ENCODE results near the gene MRPS18A.

The MRPS18A gene

GRCh38 chr6:43728586-43728985, 41.0 kb upstream of the MRPS18A start:
- no peak overlapping the region for H4K8ac ChIP-seq (ENCODE audit: low read depth, low read length)
- no CpG with 5 or more reads among the region's 2 CpGs for WGBS (ENCODE audit: extremely low coverage, insufficient coverage, insufficient read length)
- no peak overlapping the region for H2BK5ac ChIP-seq (ENCODE audit: low read depth, low read length, poor library complexity)

GRCh38 chr6:43727634-43728033, 40.0 kb upstream of the MRPS18A start:
- H2BK12ac ChIP-seq (ENCODE audit: low read length), result no peak overlapping the region
- H3K79me2 ChIP-seq (ENCODE audit: control insufficient read depth, insufficient read depth, low read length, poor library complexity), result no peaks in the 10 kb centered on the region
- H2AK5ac ChIP-seq (ENCODE audit: low read length), result no peak overlapping the region
- no peak overlapping the region for H2BK5ac ChIP-seq (ENCODE audit: low read depth, low read length, poor library complexity)
- no peak overlapping the region for H4K91ac ChIP-seq (ENCODE audit: low read depth, low read length)
- H4K12ac ChIP-seq (ENCODE audit: low read depth, low read length), result no peak overlapping the region
- no peak overlapping the region for H3K4me2 ChIP-seq (ENCODE audit: low read length)
- no peak overlapping the region for H2AFZ ChIP-seq (ENCODE audit: insufficient read depth, low read length, poor library complexity)
- no peaks in the 10 kb centered on the region for H3K79me1 ChIP-seq (ENCODE audit: low read length)
- H3K23ac ChIP-seq (ENCODE audit: low read length), result no peak overlapping the region
- no peak overlapping the region for H2BK120ac ChIP-seq (ENCODE audit: insufficient read depth, low read length, poor library complexity)
- no CpG with 5 or more reads among the region's 3 CpGs for WGBS (ENCODE audit: extremely low coverage, insufficient coverage, insufficient read length)
- no peaks in the 10 kb centered on the region for H3K36me3 ChIP-seq (ENCODE audit: control insufficient read depth in 1 of 2, insufficient read depth in 2 of 2, low read length in 2 of 2)
- H3K27ac ChIP-seq (ENCODE audit: low read depth, low read length), result no peak overlapping the region
- H3K4ac ChIP-seq (ENCODE audit: low read depth, low read length), result no peak overlapping the region
- H3K4me1 ChIP-seq (ENCODE audit: control insufficient read depth in 1 of 2, insufficient read depth in 2 of 2, low read length in 2 of 2), result no peaks in the 10 kb centered on the region
- no peak overlapping the region for H3K4me3 ChIP-seq (ENCODE audit: low read depth, low read length)
- H4K8ac ChIP-seq (ENCODE audit: low read depth, low read length), result no peak overlapping the region
- no peak for DNase-seq
- no peaks in the 10 kb centered on the region for H3K9me3 ChIP-seq (ENCODE audit: insufficient read depth, low read depth, low read length)
- H3K27me3 ChIP-seq (ENCODE audit: insufficient read depth, low read length), result no peaks in the 10 kb centered on the region
- no peak overlapping the region for H3K9ac ChIP-seq (ENCODE audit: low read length)
- H3K18ac ChIP-seq (ENCODE audit: low read length), result no peak overlapping the region
- H3K14ac ChIP-seq (ENCODE audit: low read length), result no peak overlapping the region

More at GRCh38 chr6:43728586-43728985, 41.0 kb upstream of the MRPS18A start:
- Histone ChIP-seq H3K79me1 (ENCODE audit: low read length) (no peaks in the 10 kb centered on the region), H3K4me3 (ENCODE audit: low read depth, low read length) (no peak overlapping the region), H2AFZ (ENCODE audit: insufficient read depth, low read length, poor library complexity) (no peak overlapping the region), H3K4me2 (ENCODE audit: low read length) (no peak overlapping the region), H3K36me3 (ENCODE audit: control insufficient read depth in 1 of 2, insufficient read depth in 2 of 2, low read length in 2 of 2) (no peaks in the 10 kb centered on the region), H3K9me3 (ENCODE audit: insufficient read depth, low read depth, low read length) (no peaks in the 10 kb centered on the region), H3K27ac (ENCODE audit: low read depth, low read length) (no peak overlapping the region), H3K14ac (ENCODE audit: low read length) (no peak overlapping the region), H3K27me3 (ENCODE audit: insufficient read depth, low read length) (no peaks in the 10 kb centered on the region), H2BK120ac (ENCODE audit: insufficient read depth, low read length, poor library complexity) (no peak overlapping the region), H2AK5ac (ENCODE audit: low read length) (no peak overlapping the region), H2BK12ac (ENCODE audit: low read length) (no peak overlapping the region), H3K9ac (ENCODE audit: low read length) (no peak overlapping the region), H4K12ac (ENCODE audit: low read depth, low read length) (no peak overlapping the region), H3K79me2 (ENCODE audit: control insufficient read depth, insufficient read depth, low read length, poor library complexity) (no peaks in the 10 kb centered on the region), H4K91ac (ENCODE audit: low read depth, low read length) (no peak overlapping the region), H3K4ac (ENCODE audit: low read depth, low read length) (no peak overlapping the region), H3K23ac (ENCODE audit: low read length) (no peak overlapping the region), H3K4me1 (ENCODE audit: control insufficient read depth in 1 of 2, insufficient read depth in 2 of 2, low read length in 2 of 2) (no peaks in the 10 kb centered on the region), H3K18ac (ENCODE audit: low read length) (no peak overlapping the region)
- DNase-seq, result no peak

GRCh38 chr6:43725643-43726580, 38.3 kb upstream of the MRPS18A start:
- Histone ChIP-seq H2AFZ (ENCODE audit: insufficient read depth, low read length, poor library complexity) (no peak overlapping the region), H3K79me1 (ENCODE audit: low read length) (no peaks in the 10 kb centered on the region), H3K27me3 (ENCODE audit: insufficient read depth, low read length) (no peaks in the 10 kb centered on the region)

GRCh38 chr6:43724914-43725642, 37.5 kb upstream of the MRPS18A start:
- H3K4ac ChIP-seq (ENCODE audit: low read depth, low read length), result no peak overlapping the region
- no peak overlapping the region for H4K91ac ChIP-seq (ENCODE audit: low read depth, low read length)
- no peak overlapping the region for H4K12ac ChIP-seq (ENCODE audit: low read depth, low read length)
- H3K36me3 ChIP-seq (ENCODE audit: control insufficient read depth in 1 of 2, insufficient read depth in 2 of 2, low read length in 2 of 2), result no peaks in the 10 kb centered on the region
- H3K4me2 ChIP-seq (ENCODE audit: low read length), result no peak overlapping the region
- H3K79me1 ChIP-seq (ENCODE audit: low read length), result no peaks in the 10 kb centered on the region
- no peak overlapping the region for H3K14ac ChIP-seq (ENCODE audit: low read length)
- H2BK5ac ChIP-seq (ENCODE audit: low read depth, low read length, poor library complexity), result no peak overlapping the region
- H3K79me2 ChIP-seq (ENCODE audit: control insufficient read depth, insufficient read depth, low read length, poor library complexity), result no peaks in the 10 kb centered on the region
- no CpG with 5 or more reads among the region's 17 CpGs for WGBS (ENCODE audit: extremely low coverage, insufficient coverage, insufficient read length)
- DNase-seq, result peak; percentile 27 to 44
- no peak overlapping the region for H2BK120ac ChIP-seq (ENCODE audit: insufficient read depth, low read length, poor library complexity)
- H3K4me3 ChIP-seq (ENCODE audit: low read depth, low read length), result no peak overlapping the region
- H2AK5ac ChIP-seq (ENCODE audit: low read length), result no peak overlapping the region
- H3K23ac ChIP-seq (ENCODE audit: low read length), result no peak overlapping the region
- no peaks in the 10 kb centered on the region for H3K9me3 ChIP-seq (ENCODE audit: insufficient read depth, low read depth, low read length)
- H3K4me1 ChIP-seq (ENCODE audit: control insufficient read depth in 1 of 2, insufficient read depth in 2 of 2, low read length in 2 of 2), result no peaks in the 10 kb centered on the region
- no peak overlapping the region for H2BK12ac ChIP-seq (ENCODE audit: low read length)
- H3K18ac ChIP-seq (ENCODE audit: low read length), result no peak overlapping the region
- no peaks in the 10 kb centered on the region for H3K27me3 ChIP-seq (ENCODE audit: insufficient read depth, low read length)
- H3K27ac ChIP-seq (ENCODE audit: low read depth, low read length), result no peak overlapping the region
- no peak overlapping the region for H3K9ac ChIP-seq (ENCODE audit: low read length)
- no peak overlapping the region for H2AFZ ChIP-seq (ENCODE audit: insufficient read depth, low read length, poor library complexity)
- H4K8ac ChIP-seq (ENCODE audit: low read depth, low read length), result no peak overlapping the region

More at GRCh38 chr6:43725643-43726580, 38.3 kb upstream of the MRPS18A start:
- no peak overlapping the region for H4K8ac ChIP-seq (ENCODE audit: low read depth, low read length)
- H3K14ac ChIP-seq (ENCODE audit: low read length), result no peak overlapping the region
- no peak overlapping the region for H3K4ac ChIP-seq (ENCODE audit: low read depth, low read length)
- no peak overlapping the region for H3K27ac ChIP-seq (ENCODE audit: low read depth, low read length)
- no peaks in the 10 kb centered on the region for H3K4me1 ChIP-seq (ENCODE audit: control insufficient read depth in 1 of 2, insufficient read depth in 2 of 2, low read length in 2 of 2)
- DNase-seq, result no peak
- no peak overlapping the region for H3K4me2 ChIP-seq (ENCODE audit: low read length)
- no peak overlapping the region for H3K23ac ChIP-seq (ENCODE audit: low read length)
- H3K79me2 ChIP-seq (ENCODE audit: control insufficient read depth, insufficient read depth, low read length, poor library complexity), result no peaks in the 10 kb centered on the region
- H3K4me3 ChIP-seq (ENCODE audit: low read depth, low read length), result no peak overlapping the region
- no peaks in the 10 kb centered on the region for H3K36me3 ChIP-seq (ENCODE audit: control insufficient read depth in 1 of 2, insufficient read depth in 2 of 2, low read length in 2 of 2)
- no CpG with 5 or more reads among the region's 7 CpGs for WGBS (ENCODE audit: extremely low coverage, insufficient coverage, insufficient read length)
- no peaks in the 10 kb centered on the region for H3K9me3 ChIP-seq (ENCODE audit: insufficient read depth, low read depth, low read length)
- no peak overlapping the region for H4K12ac ChIP-seq (ENCODE audit: low read depth, low read length)
- no peak overlapping the region for H3K9ac ChIP-seq (ENCODE audit: low read length)
- H2BK12ac ChIP-seq (ENCODE audit: low read length), result no peak overlapping the region
- H2AK5ac ChIP-seq (ENCODE audit: low read length), result no peak overlapping the region
- no peak overlapping the region for H2BK5ac ChIP-seq (ENCODE audit: low read depth, low read length, poor library complexity)
- no peak overlapping the region for H3K18ac ChIP-seq (ENCODE audit: low read length)
- H2BK120ac ChIP-seq (ENCODE audit: insufficient read depth, low read length, poor library complexity), result no peak overlapping the region
- no peak overlapping the region for H4K91ac ChIP-seq (ENCODE audit: low read depth, low read length)

Data from trophoblast cell (in vitro differentiated cells and primary cell).